GM19023 (cell line): ENCODE data around the gene COL23A1.

Experiments used
- ATAC-seq: cut with Tn5 transposase; IDR thresholded peaks from one replicate; pipeline ENCODE4 v1.9.1; 2021; ENCODE audit warnings: mild to moderate bottlenecking, moderate library complexity; ENCODE audit not compliant: unreplicated experiment

Gene COL23A1

DNA sequence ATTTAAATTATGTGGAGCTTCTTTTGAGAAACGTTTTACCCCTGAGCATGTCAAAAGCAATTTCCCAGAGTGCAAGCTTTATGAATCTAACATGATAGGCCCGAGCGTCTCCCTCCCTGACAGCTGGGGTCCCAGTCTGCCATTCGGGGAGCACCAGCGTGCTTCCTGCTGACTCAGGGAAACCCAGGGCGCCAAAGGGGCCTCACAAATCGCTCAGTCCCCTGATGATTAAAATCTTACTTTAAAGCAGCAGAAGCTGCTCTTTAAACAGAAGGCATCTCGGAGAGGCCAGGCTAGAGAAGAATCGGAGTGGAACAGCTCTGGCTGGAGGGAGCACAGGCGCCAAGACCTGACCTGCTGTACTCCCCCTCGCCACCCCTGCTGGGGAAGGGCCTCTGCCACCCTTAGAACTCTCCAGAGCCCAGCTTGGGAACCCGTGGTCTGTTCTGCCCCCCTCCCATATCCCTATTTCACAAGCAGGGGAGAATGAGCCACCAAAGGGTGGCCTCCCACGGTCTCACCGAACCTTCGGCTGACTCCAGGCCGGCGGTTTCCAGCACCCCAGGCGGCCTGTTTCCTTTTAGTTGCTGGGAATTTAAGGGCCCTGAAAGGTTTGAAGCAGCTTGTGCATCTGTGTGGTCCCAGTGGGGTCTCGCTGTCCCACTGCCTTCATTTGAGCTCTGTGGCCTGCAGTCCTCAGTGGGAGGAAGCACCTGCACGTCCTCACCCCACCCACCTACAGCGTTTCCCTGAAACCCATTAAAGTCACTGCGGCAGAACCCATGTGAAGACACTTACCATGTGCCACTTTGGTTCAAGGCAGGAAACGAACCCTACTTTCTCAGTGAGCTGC lies 147.6 kb downstream of the COL23A1 start:
- no peak for ATAC-seq

DNA sequence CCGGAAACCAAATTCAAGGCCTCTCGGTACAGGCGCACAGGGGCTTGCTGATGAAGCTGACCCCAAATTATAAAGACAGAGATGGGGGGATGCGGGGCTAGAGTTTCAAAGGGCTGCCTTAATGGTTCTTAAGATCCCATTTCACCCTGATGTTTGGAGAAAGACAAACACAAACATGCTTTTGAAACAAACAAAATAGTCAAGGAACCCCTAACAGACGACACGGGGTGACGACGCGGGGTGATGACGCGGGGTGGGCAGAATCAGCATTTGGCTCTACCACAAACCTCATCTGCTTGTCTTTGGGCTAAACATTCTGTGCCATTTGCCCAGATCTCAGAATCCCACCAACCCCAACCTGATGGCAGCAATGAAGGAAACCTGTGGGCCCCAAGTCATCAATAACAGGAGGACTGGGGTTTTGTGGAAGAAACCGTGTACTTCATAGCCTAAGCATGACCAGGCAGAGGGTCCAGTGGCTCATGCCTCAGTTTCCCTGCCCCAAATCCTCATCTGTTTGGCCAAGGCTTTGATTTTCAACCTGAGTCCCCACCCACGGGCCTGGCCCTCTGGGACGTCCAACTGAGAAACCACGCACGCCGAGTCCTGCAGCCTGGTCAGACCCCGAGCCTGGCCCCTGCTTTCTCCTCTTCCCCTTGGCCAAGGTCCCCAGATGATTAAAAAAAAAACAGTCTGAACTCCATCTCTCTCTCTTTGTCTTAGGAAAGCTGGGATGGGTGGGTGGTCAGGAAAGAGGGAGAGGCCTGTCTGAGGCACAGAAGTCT lies 148.5 kb downstream of the COL23A1 start:
- no peak for ATAC-seq

DNA sequence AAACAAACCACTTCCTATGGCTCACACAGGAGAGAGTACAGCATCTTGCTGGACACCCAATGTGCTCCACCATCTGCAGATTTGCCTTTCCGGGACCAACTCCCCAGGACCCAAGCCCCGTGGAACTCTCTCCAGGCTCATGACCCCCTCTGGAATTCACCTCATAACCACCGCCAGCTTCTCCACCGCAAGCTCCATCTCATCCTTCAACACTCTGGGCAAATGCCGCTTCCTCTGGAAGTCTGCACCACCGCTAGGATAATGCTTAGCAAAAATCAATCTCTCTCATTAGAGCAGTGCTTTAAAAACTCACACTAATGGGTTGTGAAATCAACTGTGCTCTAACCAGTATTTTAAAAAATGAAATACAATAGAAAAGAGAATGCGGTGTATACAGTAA lies 150.0 kb downstream of the COL23A1 start:
- no peak for ATAC-seq

DNA sequence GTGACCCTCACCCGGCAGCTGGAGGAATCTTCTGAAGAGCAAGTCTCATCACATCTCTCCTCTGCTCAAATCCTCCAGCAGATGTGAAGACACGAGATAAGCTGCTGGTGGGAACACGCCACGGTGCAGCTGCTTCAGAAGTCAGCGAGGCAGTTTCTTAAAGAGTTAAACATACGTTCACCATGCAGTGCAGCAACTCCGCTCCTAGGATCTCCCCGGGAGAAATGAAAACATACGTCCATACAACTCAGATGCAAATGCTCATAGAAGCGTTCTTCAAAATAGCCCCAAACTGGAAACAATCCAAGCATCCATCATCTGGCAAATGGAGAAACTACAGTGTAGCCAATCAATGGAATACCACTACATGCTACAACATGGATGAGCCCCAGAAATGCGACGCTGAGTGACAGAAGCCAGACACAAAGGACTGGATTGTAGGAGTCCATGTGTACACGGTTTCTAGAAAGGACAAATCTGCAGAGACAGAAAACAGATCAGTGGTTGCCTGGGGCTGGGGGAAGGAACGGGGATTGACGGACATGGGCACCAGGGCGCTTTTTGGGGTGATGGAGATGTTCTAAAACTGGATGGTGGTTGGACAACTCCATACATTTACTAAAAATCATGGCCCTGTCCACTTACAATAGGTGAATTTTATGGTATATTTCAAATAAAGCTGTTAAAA lies 150.6 kb downstream of the COL23A1 start:
- no peak for ATAC-seq

DNA sequence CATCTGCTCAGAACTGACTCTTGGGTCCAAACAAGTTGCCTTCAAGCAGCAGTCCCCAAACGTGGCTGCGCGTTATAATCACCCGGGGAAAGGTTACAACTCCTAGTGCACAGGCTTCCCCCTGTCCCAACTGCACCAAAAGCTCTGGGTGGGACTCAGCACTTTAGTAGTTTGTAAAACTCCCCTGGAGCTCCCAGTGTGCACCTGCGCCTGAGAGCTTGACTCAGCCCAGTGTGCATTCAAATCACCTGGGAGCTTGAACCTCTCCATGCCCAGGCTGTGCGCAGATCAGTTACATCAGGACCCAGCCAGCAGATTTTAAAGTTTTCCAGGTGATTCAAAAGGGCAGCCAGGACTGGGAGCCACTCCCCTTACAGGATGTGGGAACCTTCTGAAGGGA lies 151.4 kb downstream of the COL23A1 start:
- no peak for ATAC-seq

DNA sequence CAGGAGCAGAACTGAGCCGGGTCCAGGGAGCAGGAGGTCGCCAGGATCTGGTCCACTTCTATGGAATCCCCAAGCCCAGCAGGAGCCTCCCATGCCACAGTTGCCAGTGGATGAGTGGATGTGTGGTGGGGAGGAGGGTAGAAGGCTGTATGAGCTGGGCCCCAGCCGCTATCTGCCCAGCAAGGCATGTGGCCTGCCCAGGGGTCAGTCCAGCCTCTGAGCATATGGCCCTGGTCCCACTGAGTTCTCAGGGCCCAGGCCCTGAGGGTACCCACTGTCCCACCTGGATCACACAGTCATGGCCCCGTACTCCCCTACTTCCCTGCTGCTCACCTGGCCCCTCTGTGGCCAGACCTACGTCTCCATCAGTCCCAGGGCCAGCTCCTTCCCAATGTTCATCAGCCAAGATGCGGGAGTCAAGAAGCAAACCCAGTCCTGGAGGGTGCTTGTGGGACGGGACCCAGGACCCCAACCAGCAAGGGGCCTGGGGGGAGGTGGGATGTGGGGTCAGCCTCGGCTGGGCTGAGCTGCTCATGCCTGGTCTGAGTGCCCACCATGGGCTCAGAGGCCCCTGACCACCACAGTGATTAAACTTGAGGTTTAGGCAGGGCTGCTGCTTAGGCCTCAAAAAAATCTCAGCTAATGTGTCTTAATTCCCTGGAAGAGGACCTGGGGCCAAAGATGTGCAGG lies 152.7 kb downstream of the COL23A1 start:
- ATAC-seq = no peak

DNA sequence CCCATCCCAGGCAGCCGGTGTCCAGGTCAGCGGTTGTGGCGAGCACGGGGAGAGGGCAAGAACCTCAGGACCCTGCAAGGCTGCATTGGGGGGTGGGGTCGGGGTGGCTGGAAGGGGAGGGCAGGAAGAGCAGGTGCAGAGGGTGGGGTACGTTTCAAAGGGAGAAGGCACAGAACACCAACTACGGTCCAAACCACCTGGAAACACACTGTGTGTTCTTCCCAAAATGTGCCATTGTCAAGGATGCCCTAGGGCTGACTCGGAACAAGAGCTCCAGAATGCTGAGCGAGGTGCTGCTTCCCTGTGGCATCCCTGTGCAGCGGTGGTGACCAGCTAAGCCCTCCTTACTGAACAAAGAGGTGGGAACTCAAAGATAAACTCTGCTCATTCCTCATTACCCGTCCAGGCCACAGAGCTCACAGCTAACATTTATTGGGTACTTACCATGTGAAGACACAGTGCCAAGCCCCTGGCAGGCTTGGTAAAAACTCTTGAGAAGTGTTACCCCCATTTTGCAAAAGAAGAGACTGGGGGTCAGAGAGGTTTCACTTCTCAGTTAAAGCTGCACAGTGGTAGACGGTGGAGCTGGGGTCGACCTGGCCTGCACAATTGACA lies 153.8 kb downstream of the COL23A1 start:
- no peak for ATAC-seq

DNA sequence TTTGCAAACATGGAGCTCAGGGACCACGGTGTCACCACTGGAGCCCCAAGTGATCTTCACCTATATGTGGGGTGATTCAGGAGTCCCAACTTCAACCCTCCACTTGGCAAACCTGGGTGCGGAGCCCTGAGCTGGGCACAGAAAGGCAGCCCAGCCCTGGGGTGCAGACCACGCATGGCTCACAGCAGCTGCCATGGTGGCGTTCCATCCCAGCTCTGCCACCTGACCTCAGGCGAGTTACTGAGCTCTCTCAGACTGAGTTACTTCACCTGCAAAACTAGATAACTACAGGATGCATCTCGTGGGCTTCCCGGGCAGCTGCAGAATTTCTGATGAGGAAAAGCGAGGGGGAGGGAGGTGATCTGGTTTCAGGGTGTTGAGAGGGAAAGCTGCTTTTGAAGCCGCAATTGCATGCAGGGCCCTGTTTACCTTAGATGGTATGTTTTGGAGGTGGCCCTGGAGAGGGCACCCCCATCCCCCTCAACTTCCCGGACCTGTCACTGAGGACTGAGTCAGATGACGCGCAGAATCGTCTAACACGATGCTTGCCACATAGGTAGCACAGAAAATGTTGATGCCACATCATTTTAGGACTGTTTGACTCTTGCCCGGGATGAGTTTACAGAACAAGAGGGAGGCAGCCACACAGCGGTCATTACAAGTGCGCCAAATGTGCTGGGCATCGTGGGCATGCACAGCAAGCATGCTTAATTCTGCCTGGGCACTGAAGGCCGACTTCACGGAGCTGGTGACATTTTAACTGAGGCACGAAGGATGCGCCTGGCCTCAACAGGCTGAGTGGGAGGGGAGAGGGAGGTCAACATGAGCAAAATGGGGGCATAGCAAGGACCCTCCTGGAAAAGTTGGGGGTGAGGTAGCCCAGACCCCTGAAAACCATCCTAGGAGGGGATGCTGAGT lies 154.6 kb downstream of the COL23A1 start:
- no peak for ATAC-seq

DNA sequence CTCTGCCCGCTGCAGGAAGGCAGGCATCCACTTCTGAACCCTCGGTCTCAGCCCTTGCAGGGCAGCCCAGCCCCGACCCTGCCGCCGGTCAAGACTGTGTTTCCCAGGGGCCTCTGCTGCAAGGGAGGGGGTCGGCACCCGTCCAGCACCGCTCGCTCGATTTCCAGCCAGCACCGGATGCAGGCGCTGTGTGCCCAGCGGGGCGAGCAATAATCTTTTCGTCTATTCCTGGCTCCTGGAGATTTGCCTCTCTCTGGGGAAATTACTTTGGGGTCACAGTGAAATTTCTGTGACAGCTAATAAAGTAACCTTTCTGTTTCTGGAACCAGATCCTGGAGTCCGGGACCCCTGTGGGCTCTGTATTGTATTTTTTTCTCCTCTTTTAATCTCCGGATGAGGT lies 155.3 kb downstream of the COL23A1 start:
- no peak for ATAC-seq

DNA sequence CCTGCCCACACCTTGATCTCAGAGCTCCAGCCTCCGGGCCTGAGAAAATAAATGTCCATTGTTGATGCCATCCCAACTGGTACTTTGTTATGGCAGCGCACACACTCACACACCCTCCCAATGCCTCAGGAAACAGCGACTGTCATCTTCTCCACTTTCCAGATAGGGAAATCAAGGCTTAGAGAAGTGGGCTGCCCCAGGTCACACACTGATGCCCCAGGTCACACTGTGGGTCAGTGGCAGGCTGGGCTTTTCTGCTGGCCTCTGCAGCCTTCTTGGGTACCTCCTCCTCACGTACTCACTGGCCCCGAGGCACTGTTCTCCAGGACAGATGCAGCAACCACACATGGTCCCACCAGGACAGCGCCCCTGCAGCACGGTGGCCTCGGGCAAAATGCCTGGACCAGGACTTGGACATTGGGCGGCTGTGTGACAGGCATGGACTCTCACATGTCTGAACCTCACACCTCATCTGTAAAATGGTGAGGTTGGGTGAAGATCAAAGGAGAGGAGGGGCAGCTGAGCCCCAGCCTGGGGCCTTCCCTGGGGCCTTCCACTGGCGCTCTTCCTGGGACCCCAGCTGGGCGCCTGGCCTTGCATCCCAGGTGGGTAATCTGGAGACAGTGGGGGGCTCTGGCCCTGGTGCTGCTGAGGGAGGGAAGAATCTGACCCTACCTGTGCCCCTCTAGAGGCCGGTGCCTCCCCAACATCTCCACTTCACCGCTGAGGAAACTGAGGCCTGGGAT lies 156.0 kb downstream of the COL23A1 start:
- ATAC-seq = no peak

DNA sequence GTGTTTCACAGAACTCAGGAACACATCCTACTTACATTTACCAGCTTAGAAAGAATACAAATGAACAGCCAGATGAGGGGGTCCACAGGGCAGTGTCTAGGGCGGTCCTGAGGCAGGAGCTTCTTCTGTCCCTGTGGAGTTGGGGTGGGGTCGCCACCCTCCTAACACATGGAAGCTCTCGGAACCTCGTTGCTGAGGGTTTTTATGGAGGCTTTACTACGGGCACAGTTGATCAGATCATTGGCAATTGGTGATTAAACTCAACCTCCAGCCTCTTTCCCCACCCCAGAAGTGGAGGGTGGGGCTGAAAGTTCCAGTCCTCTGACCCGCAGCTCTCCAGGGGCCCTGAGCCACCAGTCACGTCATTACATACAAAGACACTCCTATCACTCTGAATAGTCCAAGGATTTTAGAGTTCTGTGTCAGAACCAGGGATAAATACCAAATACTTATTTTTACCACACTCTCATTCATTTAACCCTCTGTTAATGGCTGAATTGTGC lies 156.9 kb downstream of the COL23A1 start:
- ATAC-seq = no peak

DNA sequence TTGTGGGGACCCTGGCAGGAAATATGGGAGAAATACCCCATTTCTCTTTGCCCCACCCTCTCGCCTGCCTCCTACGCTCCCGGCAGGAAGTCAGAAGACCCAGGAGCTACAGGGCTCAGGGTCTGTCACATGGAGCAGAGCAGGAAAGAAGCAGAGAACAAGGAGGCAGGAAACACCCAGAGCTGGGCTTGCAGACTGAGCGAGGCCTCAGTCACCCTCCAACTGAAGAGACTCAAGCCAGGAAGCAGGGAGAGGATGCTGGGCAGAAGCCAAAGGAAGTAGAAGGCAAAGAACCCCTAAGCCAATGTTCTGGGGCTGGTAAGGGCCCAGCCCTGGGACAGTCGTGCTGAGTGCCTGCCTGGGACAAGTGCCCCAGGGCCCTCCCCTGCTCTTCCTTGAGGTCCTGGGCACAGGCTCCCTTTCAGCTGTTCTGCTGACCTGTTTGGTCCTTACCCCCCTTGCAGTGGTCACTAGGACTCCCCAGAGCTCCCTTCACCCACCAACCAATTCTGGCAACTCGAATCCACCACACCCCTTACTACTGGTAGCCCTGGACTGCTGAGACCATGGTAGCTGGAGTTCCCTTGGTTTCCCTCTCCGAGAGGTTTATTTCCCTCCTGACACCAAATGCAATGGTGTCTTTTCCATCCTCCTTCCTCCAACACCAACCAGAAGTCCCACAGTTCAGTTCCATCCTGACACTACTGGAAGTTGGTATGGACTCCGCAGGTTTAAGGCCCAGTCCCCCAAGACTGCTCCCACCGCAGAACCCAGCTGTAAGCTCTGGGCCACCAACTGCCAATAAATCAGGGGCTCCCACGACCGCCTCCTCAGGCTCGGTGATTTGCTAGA lies 157.5 kb downstream of the COL23A1 start:
- ATAC-seq = no peak

DNA sequence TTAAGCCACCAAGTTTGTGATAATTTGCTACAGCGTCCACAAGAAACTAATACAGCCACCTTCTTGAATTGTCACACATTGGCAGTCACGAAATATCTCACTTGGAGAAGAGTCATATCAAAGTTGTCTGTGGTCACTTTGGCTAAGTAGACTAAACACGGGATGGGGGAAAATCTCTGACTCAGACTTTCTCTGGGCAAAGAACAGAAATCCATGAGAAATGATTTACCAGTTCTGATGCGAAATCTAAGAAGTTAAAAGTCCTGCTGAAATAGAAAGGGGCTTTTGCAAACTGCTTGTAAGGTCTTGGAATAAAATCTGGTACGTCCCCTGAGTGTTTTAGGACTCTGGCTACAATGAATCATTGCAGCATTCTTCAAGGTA lies 158.4 kb downstream of the COL23A1 start:
- ATAC-seq = no peak

DNA sequence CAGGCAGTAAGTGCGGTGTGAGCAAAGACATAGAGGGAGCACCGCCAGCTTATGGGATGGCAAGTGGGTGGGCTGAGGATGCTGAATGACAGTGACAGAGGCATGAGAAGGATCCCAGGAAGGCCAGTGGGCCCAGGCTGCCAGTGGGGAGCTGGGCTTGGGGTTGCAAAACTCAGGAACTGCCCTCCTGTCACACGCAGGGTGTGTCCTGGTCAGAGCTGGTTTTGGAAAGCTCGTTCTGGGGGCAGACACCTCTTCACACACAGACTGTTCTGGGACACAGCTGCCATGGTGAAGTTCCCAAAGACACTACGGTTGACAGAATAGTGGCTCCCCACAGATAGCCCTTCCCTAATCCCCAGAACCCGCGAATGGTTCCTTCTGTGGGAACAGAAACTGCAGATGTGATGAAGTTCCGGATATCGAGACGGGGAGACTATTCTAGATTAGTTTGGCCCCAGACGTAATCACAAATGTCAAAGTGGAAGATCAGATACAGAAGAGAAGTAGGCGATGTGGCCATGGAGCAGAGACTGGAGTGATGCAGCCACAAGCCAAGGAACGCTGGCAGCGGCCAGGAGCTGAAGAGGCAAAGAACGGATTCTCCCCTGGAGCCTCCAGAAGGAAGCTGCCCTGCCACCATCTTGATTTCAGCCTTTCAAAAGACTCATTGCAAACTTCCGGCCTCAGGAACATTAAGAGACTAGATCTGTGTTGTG lies 159.0 kb downstream of the COL23A1 start:
- ATAC-seq = no peak

DNA sequence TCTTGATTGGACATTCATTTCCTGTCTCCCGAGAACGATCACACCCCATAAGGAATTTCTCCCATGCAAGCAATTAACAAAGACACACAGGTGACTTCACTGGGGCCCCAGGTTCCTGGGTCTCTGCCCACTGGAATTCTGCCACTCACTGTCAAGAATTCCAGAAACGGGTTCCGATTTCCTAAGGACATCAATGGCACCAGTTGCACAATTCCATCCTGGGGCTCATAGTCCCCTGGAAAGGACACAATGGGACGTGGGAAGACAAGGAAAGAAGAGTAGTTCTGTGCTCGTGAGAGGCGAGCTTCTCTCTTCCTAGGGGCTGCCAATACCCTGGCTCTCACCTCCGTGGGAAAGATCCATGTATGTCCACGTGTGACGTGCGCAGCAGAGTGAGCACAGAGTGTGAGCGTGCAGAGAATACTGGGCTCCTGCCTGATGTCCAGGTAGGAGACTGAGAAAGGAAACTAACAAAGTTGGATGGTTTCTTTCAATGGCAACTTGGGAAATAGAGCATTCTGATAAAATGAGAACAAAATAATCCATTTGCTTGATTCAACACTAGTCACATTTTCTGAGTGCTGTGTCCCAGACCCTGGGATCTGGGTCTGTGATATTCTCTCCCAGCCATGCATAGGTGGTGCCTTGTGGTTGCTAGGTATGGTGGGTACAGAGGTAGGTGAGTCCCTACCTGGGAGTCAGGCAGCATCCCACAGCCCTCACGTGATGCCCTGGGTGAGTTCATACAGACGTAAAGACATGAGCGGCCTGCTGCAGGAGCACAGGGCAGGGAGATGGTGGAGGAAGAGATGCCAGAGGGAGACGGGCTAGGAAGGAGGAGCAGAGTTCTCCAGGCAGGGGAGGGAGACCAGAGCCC lies 159.8 kb downstream of the COL23A1 start:
- no peak for ATAC-seq

DNA sequence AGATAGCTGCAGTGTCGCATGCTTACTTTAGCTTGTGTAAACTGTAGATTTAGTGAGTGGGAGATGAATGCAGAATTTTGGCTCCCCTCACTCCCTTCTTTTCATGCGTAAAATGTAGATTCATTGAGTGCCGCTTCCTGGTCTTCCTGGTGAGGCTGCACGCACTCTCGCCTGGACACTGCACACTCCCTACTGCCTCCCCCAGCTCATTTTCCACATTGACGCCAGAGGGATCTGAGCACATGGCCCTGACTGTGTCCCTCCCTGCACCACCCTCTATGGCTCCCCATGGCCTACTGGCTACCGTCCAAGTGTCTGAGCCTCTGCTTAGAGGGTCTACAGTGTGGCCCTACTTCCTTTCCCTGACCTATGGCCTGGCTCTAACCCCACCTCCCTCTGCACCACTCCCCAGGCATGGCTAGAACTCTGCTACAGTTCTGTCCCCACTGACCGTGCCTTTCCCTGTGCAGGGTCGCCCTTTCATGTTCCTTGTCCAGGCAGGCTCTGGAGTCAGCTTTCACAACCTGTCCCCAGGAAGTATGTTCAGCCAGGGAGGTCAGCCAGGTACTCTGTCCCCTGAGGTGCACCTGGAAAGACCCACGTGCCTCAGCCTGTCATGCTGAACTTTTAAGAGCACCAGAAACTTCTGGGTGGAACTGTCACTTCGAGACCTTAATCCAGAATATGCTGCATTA lies 160.6 kb downstream of the COL23A1 start:
- ATAC-seq = no peak
